Kidney (tissue), 14 donors: ENCODE data around the gene HYKK. TPM values are rescaled to one million over a fixed set of nuclear protein-coding genes. Genes with fewer than 3 reads are reported as not detected.

Experiments used
- DNase-seq, 5 donors: peaks; one replicate each; pipeline ENCODE4 v3.0.0-alpha.2; 2013 to 2020
- FAIRE-seq: peaks from 2 replicates; lab custom pipeline; 2012; peaks lifted over from hg19 to GRCh38; lab: Jason Lieb, UNC
- H3K27ac ChIP-seq, 2 donors: one replicate each; pipeline ENCODE4 v1.7.0; 2013; ENCODE audit warnings: low read depth in 2 of 2, low read length in 2 of 2, inconsistent platforms in 1 of 2
- H3K27me3 ChIP-seq: one replicate; pipeline ENCODE4 v1.7.1; 2013; ENCODE audit warnings: low read length, inconsistent platforms; ENCODE audit not compliant: control insufficient read depth, insufficient read depth
- H3K36me3 ChIP-seq, 3 donors: one replicate each; pipeline versions ENCODE4 v1.7.0 to v1.7.1; 2013; ENCODE audit warnings: low read length in 3 of 3, control low read depth in 1 of 3, inconsistent platforms in 1 of 3; ENCODE audit not compliant: insufficient read depth in 3 of 3, control insufficient read depth in 2 of 3
- H3K4me1 ChIP-seq, 3 donors: one replicate each; pipeline versions ENCODE4 v1.7.0 to v1.7.1; 2013; ENCODE audit warnings: low read length in 3 of 3, inconsistent platforms in 1 of 3, low read depth in 1 of 3; ENCODE audit not compliant: control insufficient read depth in 2 of 3, insufficient read depth in 2 of 3
- H3K4me3 ChIP-seq, 3 donors: one replicate each; pipeline versions ENCODE4 v1.7.0 to v1.8.1; 2013; ENCODE audit warnings: low read length in 3 of 3, control low read depth in 1 of 3, inconsistent platforms in 1 of 3
- H3K9ac ChIP-seq, 3 donors: one replicate each; pipeline versions ENCODE4 v1.7.0 to v1.7.1; 2013; ENCODE audit warnings: low read length in 3 of 3, control low read depth in 1 of 3, inconsistent platforms in 1 of 3
- H3K9me3 ChIP-seq, 3 donors: one replicate each; pipeline versions ENCODE4 v1.7.0 to v1.7.1; 2013; ENCODE audit warnings: low read length in 3 of 3, control low read depth in 1 of 3, inconsistent platforms in 1 of 3; ENCODE audit not compliant: control insufficient read depth in 2 of 3, insufficient read depth in 1 of 3
- intact Hi-C: fragments of 100-400 bp; cut with DNase I; formaldehyde crosslinking; loops from one replicate; pipeline ENCODE4 v1.11.1; 2022
- polyA plus RNA-seq: library from polyadenylated mRNA; stranded (reverse); fragments of 350-450 nt; fragmentation: Illumina TruSeq; extraction: RNeasy Lipid Tissue Mini Kit (QIAGEN cat#74804); gene quantifications from one replicate; pipeline ENCODE4 v1.2.3, GENCODE V29; 2014; ENCODE audit warnings: low read depth, low replicate concordance; ENCODE audit not compliant: insufficient read depth
- total RNA-seq: library from RNA; stranded (reverse); fragmentation: NEBNext Ultra II Directional; extraction: Animal tissue kit (Norgen Biotek cat#: 25700); gene quantifications from one replicate; pipeline ENCODE4 v1.2.1, GENCODE V29; 2021
- TF ChIP-seq, protein P1 (sequence below): IDR thresholded peaks from 3 replicates; pipeline ENCODE4 v1.5.1; 2012; ENCODE audit warnings: mild to moderate bottlenecking, moderate library complexity, borderline replicate concordance; ENCODE audit not compliant: insufficient read depth; ENCODE audit errors: extremely low read depth
- donor health status: control.
- donor health status: control.
- donor health status: control.
- donor health status: control.
- donor health status: control.
- donor health status: DM: yes; HTN: yes; CAD: no.
- donor health status: Normal renal cell carcinoma (clear cell type).

Gene HYKK
- total and polyA plus RNA-seq, 2 donors from 2014 or later, result 5.8 to 14.3 TPM

DNA sequence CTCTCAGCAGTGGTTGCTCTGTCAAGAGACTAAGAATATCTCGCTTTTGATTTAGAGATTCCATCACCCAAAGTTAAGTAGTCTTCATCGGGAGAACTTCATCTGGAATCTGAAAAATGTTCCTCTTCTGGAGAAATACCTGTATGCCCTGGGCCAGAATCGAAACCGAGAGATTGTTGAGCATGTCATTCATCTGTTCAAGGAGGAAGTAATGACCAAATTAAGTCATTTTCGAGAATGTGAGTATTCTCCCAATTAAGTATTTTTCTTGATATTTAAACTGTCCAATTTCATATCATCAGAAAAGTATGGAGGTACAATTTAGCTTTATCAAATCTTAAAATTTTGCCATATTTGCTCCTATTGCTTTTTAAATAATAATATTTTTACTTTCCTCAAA is 19.9 kb downstream of the HYKK start:
- H3K9me3 ChIP-seq, result no peaks in the 10 kb centered on the region
- H3K27ac ChIP-seq, result no peak overlapping the region
- H3K27me3 ChIP-seq, result no peaks in the 10 kb centered on the region
- TF ChIP-seq, protein P1, sequence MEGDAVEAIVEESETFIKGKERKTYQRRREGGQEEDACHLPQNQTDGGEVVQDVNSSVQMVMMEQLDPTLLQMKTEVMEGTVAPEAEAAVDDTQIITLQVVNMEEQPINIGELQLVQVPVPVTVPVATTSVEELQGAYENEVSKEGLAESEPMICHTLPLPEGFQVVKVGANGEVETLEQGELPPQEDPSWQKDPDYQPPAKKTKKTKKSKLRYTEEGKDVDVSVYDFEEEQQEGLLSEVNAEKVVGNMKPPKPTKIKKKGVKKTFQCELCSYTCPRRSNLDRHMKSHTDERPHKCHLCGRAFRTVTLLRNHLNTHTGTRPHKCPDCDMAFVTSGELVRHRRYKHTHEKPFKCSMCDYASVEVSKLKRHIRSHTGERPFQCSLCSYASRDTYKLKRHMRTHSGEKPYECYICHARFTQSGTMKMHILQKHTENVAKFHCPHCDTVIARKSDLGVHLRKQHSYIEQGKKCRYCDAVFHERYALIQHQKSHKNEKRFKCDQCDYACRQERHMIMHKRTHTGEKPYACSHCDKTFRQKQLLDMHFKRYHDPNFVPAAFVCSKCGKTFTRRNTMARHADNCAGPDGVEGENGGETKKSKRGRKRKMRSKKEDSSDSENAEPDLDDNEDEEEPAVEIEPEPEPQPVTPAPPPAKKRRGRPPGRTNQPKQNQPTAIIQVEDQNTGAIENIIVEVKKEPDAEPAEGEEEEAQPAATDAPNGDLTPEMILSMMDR, result no peak
- no peaks in the 10 kb centered on the region for H3K4me1 ChIP-seq
- FAIRE-seq (no peak), DNase-seq (no peak)
- intact Hi-C loops, result no loop called here
- H3K36me3 ChIP-seq, result peaks cover 0 to 2% (median 0%) of the 10 kb centered on the region in 3 donors
- no peak overlapping the region for H3K9ac ChIP-seq
- H3K4me3 ChIP-seq, result no peak overlapping the region

DNA sequence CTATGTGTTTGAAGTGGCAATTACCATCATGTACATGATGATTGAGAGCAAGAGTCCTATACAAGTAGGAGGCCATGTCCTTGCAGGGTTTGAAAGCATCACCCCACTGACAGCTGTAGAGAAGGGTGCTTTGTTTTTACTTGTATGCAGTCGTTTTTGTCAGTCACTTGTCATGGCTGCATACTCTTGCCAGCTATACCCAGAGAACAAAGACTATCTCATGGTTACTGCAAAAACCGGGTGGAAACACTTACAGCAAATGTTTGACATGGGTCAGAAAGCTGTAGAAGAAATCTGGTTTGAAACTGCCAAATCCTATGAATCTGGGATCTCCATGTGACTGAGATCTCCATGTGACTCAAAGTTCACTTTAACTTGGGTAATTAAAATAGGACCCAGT is 26.0 kb downstream of the HYKK start:
- Histone ChIP-seq H3K4me1 (no peaks in the 10 kb centered on the region), H3K27me3 (no peaks in the 10 kb centered on the region), H3K36me3 (no peaks in the 10 kb centered on the region), H3K27ac (no peak overlapping the region), H3K4me3 (no peak overlapping the region), H3K9me3 (no peaks in the 10 kb centered on the region), H3K9ac (no peak overlapping the region)
- TF ChIP-seq, protein P1, result no peak
- no peak for FAIRE-seq
- no peak for DNase-seq
- intact Hi-C loops, result no loop called here

DNA sequence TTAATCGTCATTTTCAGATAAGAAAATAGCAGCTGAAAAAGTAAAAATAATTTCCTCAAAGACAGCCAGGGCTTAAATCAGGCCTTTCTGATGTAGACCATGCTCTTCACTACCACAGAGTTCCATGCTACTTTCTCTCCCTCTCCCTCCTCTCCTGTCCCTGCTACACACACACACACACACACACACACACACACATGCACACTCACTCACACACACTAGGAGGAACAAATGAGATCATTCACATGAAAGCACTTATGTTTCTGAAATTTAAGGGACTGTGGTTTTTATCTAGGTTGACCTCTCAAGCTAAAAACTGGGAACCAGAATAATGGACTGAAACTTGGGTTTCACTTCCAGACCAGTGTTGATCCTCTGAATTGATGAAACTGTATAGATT is 28.8 kb downstream of the HYKK start:
- FAIRE-seq (no peak), DNase-seq (no peak)
- TF ChIP-seq, protein P1, result no peak
- H3K4me1 ChIP-seq, result no peaks in the 10 kb centered on the region
- no peaks in the 10 kb centered on the region for H3K9me3 ChIP-seq
- H3K36me3 ChIP-seq, result no peaks in the 10 kb centered on the region
- H3K4me3 ChIP-seq, result no peak overlapping the region
- no peaks in the 10 kb centered on the region for H3K27me3 ChIP-seq
- H3K27ac ChIP-seq, result no peak overlapping the region
- intact Hi-C loops, result no loop called here
- H3K9ac ChIP-seq, result no peak overlapping the region
